T-helper 1 cell (primary cell): Measurements from ENCODE around the gene C22orf39.

Experiments used
- DNase-seq, 5 donors: peaks; one replicate each; pipeline ENCODE4 v3.0.0-alpha.2; 2012 to 2020

C22orf39 gene

DNA sequence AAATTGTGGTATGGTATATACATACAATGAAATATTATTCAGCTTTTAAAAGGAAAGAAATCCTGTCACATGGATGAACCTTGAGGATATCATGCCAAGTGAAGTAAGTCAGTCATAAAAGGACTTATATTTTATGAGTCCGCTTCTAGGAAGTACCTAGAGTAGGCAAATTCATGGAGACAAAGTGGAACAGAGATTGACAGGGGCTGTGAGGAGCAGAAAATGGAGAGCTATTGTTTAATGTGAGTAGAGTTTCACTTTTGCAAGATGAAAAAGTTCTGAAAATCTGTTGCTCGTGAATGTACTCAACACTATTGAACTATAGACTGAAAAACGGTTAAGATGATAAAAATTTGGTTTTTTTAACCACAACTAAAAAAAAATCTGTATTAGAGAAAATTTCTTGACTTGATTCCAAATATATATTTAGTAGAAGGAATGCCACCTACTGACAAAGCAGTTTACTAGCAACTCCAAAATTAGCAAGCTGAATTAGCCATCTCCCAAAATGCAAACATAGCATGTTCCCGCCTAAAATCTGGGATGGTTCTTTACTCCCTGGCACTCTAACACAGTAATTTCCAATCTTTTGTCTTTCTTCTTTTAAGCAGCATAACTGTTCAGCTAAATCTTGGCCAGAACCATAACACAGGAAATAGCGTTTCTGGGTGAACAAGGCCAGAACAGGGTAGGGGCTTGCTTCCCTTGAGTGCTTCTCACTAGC lies 30.0 kb upstream of the C22orf39 start:
- peak in 1 of 5 donors; percentile 12 for DNase-seq

DNA sequence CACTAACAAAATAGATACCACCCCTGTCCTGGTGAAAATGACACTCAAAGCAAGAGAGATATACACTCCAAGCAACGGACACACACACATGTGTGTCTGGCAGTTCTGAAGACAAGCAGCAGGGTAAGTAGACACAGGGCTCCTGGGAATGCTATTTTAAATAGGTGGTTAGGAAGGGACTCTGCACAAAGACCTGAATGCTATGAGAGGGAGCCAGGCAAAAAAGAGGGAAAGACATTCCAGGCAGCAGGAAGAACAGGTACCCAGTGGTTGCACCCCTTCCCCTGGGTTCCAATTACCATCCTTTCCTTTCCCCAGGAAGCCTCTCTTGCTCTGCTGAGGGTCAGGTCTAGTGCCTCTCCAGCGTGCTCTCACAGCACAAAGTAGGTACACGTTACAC lies 28.5 kb upstream of the C22orf39 start:
- no peak for DNase-seq

DNA sequence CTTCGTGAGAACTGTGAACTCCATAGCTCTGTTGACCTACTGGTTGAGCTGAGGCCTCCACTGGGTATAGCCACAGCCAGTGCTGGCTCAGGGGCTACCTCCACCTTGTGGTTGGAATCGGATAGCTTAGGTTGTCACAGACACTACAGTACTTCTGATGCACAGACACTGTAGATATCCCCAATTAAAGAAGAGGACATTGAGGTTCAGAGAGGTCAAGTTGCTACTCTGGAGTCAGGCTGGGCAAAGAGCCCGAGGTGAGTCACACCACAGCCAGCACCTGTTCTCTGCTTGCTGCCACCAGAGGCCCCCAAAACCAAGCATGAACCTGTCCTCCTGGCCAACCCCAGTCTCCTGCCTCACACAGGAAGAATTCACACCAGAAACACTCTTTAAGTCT lies 26.1 kb upstream of the C22orf39 start:
- no peak for DNase-seq

DNA sequence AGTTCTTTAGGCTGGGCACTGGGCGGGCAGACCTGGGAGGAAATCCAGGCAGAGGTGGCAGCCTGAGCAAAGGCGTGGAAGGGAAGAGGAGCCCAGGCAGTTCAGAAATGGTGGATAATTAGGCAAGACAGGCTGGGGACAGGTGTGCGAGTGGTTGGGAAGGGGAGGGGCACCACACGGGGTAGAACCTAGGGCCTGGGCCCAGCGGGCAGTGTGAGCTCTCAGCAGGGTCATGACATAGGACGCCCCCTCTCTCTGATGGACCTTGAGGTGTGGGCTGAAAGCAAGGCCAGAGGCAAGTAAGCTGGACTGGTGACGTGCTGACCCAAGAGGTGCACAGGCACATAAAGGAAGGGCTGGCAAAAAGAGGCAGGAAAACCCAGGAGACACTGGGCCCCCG lies 24.7 kb upstream of the C22orf39 start:
- no peak for DNase-seq

DNA sequence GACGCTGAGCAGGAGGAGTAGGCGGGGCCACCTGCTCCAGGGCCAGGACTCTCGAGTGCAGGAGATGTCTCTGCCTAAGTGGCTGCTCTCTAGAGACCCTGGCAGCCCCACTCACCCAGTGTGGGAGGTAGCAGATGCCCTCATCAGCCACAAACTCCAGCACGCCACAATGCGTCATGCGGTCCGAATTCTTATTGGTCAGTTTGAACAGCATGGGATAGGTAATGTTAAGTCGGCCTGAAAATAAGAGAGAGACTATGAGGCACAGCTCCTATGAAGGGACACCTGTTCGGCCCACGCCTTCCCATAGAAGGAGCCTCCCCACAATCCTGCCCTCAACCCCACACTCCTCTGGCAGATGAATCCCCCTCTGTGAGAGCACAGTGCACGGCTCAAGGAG lies 24.1 kb upstream of the C22orf39 start:
- DNase-seq: no peak

DNA sequence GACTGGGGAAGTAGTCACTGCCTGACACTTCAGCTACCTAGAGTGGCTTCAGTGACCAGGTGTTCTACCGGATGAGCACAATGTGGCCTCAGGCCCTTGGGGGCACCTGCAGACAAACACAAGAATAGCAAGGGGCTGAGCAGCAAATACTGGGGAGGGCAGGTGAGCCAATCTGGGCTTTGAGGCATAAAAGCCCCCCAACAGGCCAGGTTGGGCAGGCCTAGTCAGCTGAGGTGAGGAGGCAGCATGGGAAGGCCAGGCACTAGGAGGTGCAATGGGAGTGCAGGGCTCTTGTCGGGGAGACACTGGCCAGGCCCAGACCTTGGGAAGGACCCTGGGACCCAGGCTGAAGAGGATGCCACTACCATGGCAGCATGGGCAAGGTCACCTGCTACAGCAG lies 22.5 kb upstream of the C22orf39 start:
- no peak for DNase-seq

DNA sequence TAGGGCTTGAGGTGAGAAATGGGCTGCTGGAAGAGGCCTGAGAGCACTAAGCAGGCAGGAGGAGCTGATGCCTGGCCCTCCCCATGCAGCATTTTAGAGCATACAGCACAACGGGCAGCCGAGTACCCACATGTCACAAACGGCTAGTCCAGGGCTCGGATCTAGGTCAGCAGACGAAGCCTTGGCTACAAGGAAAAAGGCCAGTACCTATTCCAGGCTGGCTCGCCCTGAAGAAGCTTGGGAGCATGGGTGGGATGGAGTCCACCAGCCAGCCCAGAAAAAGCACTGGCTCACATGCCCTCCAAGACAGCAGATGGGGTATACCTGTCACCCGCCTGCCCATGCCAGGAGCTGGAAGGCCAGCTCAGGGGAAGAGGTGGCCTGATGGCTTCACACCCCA lies 21.9 kb upstream of the C22orf39 start:
- no peak for DNase-seq

DNA sequence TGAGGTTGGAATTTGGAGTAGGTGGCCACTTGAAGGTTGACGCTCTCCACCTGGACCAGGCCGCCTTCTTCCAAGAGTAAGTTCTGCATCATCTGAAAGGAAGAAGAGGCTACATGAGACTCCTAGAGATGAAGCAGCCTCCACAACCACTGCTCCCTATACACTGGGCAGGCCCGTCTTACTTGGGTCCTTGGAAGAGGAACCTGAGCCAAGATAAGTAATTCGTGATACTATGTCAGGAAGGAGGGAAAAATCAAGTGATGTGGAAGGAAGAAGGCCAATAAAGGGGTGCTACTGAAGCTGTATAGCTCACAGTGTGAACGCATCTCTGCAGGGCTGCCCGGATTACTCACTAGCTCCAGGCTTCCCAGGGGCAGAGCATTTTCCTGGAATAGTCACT lies 20.4 kb upstream of the C22orf39 start:
- DNase-seq: no peak

DNA sequence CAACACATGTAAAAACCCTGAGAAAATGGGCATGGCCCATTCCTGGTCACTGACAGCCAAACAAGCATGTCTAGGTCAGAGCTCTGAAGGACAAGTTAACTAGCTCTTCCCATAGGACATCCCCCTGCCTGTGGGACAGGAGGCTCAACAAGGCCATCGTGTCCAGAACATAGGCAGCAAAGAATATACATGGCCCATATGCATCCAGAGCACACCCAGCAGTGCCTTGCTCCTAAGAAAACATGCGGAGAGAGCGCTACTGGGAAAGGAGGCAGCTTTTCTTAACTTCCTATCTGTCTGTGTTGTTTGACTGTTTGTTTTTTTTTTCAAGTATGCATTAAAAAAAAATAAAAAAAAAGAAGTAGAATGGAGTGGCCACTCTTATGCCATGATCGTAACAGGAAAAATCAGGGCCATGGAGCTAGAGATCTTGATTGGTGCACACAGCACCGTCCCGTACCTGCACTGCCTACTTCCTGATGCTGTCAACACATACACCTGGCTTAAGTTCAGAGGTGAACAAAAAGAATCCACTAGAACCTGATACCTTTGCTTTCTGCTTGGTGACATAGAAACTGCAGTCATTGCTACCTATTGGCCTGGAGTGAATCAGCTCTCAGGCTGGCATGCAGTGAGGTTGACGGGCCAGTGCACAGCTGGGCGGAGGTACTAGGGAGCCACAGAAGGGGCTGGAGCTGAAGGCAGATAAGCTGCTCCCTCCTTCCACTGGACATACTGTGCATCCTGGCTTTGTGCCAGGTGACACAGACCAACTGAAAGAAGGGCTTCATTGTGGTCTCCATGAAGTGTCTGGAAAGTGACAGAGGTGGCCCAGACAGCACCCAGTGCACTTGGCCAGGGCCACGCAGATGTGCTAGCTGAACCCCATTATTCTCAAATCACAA lies 19.6 kb upstream of the C22orf39 start:
- DNase-seq: no peak

DNA sequence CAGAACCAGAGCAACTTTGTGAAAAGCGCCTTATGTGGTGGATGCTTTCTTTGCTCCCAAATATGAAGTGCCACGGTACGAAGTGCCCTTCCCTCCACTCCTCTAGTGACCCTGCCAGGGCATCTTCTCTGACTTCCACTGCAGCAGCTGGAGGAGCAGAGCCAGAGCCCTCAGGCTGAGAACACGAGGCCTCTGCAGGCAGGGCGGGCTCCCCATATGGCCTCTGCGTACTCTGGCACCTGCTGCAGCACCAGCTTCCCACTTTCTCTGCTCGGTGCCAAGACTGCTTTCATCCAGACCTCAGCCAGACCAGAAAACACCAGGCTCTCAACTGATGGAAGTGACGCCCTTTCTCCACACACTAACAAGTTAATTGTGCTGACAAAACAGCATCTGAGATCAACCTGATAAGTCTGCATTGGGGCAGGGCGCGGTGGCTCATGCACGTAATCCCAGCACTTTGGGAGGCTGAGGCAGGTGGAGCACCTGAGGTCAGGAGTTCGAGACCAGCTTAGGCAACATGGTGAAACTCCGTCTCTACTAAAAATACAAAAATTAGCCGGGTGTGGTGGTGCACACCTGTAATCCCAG lies 18.7 kb upstream of the C22orf39 start:
- DNase-seq: no peak

DNA sequence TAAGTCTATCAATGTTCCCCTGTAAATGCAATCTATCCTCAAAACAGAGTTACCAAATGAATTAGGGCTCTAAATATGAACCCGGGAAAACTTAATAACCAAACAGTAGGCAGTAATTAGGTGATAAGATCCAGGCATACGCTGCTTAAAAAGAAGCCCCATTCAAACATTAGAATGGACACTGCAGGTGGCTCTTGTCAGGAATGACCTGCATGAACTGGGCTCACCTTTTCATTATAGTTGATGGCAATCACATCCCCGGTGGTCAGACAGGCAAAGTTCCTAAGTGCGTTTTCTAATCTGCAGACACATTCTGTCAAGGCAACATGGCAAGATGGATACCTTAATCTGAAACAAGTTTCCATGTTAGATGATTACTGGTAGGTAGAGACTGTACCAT lies 17.5 kb upstream of the C22orf39 start:
- no peak for DNase-seq

DNA sequence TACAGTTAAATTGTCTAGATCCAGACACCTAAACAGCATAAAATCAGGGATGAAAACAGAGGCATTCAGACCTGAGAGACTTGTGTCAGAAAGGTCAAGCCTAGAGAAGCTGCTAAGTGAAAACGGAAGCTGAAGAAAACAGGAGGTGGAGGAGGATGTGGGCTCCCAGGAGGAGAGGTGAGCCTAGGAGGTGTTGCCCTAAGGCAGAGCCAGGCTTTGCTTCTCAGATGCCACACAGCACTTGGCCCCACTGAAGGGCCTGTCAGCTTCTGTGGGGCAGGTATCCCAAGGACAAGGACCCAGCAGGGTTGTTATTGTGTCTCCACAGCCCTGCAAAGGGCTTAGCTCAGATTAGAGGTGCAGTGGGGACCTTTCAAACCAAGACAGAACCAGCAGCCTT lies 17.0 kb upstream of the C22orf39 start:
- DNase-seq: no peak

DNA sequence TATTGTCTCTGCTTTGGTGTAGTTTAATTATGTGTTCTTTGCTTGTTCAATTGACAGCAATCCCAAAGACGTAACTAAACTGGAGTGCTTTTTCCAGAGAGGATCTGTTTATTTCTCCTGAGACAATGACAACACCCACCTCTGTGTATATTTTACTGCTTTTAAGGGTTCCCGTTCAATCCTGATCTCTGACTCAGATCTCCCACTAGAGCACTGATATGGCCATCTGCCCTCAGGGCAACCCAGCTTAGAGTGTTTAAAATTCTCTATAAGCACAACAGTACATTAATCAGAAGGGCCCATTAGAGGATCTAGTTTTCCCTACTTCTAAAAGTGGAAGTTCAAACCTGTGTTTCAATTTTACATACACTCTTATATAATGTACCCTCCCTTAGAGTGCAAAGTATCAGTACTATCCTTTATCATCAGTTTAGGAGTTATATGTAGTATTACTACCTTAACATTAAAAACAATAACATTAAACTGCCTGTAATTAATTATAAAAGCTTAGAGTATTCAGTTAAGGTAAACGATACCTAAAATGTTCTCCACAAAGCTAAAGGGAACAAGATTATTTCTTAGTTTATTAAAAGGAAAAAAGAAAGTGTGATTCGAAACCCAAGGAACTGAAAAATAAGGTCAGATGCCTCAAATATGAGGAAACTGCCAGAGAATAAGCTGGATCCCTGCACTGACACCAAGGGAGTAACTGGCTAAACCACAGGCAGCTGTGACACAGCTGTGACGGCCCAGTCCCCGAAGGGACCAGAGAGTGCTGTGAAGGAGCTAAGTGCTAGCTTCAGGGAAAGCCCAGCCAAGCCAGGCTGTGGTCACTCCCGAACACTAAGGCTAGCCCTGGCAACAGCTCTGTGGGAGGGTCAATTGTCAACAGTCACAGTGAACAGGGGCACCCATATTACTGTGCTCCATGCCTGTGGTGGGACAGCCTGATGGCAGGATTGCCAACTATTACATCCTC lies 16.3 kb upstream of the C22orf39 start:
- DNase-seq: no peak

DNA sequence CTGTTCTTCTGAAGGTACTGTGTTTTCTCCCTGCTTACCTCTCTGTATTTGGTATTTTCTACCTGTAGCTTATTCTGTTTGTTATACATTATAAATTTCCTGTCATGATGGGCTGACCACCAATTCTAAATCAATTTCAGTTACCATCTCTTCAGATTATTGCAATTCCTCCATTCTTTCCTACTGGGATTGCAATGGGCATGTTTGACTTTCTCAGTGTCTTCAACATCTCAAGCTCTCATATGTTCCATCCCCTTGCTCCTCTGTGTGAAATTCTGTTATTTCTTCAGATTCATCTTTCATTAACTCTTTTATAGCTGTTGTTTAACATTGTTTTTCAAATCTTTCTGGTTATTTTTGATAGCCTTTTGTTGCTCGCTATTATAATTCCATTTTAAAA lies 15.5 kb upstream of the C22orf39 start:
- DNase-seq: no peak

DNA sequence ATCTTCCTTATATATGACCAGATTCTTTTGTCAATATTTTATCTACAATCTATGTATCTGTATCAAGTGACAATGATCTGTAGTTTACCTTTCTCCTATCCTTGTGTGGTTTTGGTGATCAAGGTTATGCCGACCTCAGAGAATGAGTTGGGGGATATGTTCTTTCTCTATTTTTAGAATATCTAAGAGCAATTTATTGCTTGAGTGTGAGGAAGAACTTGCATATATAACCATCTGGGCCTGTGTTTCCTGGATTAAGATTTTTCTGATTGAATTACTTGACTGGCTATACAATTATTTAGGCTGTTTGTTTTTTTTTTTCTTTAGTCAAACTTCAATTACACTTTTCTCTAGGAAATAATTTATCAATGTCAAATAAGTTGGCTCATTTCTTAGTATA lies 14.0 kb upstream of the C22orf39 start:
- DNase-seq: no peak

DNA sequence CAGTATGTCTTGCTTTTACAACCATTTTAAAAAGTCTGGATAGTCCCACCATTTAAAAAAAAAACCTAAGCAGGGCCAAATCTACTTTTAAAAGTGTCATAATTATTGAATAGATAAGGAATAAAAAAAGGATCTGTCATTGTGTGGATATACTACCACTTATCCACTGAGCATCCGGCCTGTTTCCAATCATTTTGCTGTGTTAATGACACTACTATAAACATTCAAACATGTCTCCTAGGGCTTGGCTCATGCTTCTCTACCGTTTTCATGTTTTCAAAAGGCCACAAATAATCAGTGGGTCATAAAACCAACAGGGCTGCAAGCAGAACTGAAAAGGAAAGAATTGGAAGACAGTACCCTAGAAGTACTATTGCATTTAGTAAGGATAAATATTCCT lies 12.5 kb upstream of the C22orf39 start:
- no peak for DNase-seq

DNA sequence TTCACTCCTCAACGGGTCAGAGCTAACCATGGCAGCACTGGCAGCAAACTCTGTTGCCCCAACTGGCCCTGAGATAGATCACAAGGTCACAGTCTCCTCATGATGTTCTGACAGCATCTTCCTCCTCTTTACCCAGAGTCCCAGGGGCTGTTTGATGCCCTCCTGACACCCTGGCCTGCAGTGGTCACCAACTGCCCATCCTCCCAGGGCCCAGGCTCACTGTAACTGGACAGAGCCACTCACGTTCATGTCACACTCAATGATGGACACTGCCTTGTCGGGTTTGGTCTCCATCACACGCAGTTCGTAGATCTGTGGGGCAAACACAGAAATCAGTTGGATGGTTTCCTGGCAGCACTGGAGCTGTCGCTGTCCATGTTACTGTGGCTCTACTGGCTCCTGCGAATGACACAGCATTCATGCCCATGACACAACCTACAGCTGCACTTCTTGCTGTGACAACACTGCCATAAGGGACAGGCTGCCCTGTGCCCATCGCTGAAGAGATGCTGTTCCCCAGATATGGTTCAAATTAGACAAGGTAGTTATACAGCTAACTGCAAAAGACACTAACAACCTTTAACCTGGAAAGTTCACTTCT lies 10.4 kb upstream of the C22orf39 start:
- no peak for DNase-seq

DNA sequence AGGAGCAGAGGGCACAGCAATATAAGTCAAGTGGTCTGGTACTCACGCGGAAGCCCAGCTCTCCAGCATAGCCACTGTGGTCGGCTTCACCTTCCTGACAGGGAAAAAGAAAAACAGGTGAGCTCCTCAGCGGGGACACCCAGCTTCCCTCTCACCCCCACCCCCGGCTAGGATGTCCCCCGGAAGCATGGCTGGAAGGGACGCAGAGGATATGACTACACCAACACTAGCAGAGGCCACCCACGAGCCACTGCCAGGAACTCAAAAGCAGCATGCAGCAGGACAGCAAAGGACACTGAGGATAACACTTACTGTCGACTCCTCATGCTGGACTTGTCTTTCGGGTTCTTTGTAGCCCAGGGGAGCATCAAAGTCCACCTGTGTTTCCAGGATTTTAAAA lies 9.0 kb upstream of the C22orf39 start:
- no peak for DNase-seq

DNA sequence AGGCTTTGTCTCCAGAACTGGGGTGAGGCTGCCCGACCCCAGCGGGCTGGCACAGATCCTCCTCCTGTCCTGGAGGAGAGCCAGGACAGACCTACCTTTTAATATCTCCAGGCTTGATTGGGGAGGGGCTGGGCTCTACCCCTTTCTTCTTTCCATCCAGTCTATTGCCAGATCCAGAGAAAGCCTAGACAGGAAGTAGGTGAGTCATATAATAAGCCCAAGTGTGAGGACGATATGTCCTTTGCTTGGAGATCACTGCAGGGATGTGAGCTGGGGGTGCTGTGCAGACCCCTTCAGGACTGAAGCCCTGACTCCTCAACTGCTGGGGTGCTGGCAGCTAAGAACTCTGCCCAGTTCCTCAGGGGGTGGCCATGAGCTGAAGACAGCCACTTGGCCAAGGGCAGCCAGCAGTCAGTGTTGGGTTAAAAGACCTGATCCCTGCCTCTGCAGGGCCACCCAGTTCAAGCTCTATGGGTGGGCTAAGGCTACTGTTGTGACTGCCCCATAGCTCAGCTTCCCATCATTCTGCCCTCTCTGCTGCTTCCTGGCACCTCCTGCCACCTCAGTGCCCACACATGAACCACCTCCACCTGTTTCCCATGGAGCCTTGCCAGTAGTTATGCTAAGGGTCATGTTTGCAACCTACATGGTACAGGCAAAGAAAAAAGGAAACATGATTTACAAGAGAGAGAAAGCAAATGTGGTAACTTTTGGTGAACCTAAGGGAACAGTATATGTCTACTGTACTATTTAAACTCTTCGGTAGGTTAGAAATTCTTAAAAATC lies 8.3 kb upstream of the C22orf39 start:
- no peak for DNase-seq

DNA sequence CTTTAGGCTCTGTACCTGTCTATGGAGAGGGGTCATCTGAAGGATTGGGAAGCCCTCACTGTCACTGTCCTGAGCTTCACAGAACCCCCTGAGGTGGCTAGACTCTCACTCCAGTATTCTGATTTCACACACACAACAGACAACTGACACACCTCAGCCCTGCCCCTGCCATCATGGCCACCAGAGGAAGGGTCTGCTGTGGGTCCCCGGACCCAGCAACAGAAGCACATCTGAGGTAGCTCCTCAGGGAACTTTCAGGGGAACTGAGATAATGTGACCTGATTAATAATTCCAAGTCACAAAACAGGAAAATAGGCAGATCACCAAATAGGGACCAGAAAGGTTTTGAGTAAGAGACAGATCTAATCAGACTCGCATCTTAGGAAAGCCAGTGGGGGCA lies 7.5 kb upstream of the C22orf39 start:
- DNase-seq: no peak

DNA sequence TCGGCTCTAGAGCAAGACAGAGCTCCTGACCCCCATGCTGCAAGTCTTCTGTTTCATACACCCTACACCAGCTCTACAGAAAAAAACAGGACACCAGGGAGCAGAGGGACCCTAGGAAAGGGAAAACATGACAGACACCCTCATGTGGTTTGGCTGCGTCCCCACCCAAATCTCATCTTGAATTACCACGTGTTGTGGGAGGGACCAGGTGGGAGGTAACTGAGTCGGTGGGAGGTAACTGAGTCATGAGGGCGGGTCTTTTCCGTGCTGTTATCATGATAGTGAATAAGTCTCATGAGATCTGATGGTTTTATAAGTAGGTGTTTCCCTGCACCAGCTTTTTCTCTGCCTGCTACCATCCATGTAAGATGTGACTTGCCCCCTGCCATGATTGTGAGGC lies 6.6 kb upstream of the C22orf39 start:
- DNase-seq: no peak
